Activated B cell treated with CpG ODN at 0.5 μM for 24 hours (primary cell): ENCODE measurements around the gene SCIN. TPM values are rescaled to one million over a fixed set of nuclear protein-coding genes. Genes with fewer than 3 reads are reported as not detected.

ENCODE experiments used
- ATAC-seq: fragments of 200-7000 bp; cut with Tn5 transposase; one replicate; pipeline ENCODE4 v1.10.0; 2021; ENCODE audit warnings: low read depth, mild to moderate bottlenecking, moderate library complexity
- CTCF ChIA-PET: fragments of 350-600 bp; sonication (Branson Sonifier 250); formaldehyde crosslinking; loops from one replicate; lab custom pipeline; 2021; ENCODE audit warnings: antibody characterized with exemption; lab: Charles Lee
- POLR2A ChIA-PET: fragments of 350-600 bp; sonication (Branson Sonifier 250); formaldehyde crosslinking; loops from one replicate; lab custom pipeline; 2021; ENCODE audit warnings: antibody characterized with exemption; lab: Charles Lee
- DNase-seq: peaks from one replicate; pipeline ENCODE4 v3.0.0; 2022
- H3K27ac Mint-ChIP-seq: one replicate; pipeline ENCODE4 v1.8.0; 2020; ENCODE audit warnings: mixed read lengths
- H3K27me3 Mint-ChIP-seq: one replicate; pipeline ENCODE4 v1.8.0; 2021; ENCODE audit warnings: mixed read lengths
- H3K36me3 Mint-ChIP-seq: one replicate; pipeline ENCODE4 v1.8.0; 2021; ENCODE audit warnings: low read depth, mixed read lengths
- H3K4me1 Mint-ChIP-seq: one replicate; pipeline ENCODE4 v1.8.0; 2021; ENCODE audit warnings: mixed read lengths
- H3K4me3 Mint-ChIP-seq: one replicate; pipeline ENCODE4 v1.8.0; 2020; ENCODE audit warnings: mild to moderate bottlenecking, mixed read lengths
- H3K9me3 Mint-ChIP-seq: one replicate; pipeline ENCODE4 v1.8.0; 2020; ENCODE audit warnings: mixed read lengths
- CTCF ChIP-seq: fragments of 200-600 bp; IDR thresholded peaks from one replicate; pipeline ENCODE4 v1.8.0; 2022; ENCODE audit warnings: antibody characterized with exemption, mild to moderate bottlenecking
- intact Hi-C: fragments of 100-400 bp; cut with micrococcal nuclease; formaldehyde crosslinking; loops from one replicate; pipeline ENCODE4 v1.15.1; 2024
- total RNA-seq: library from RNA; stranded (reverse); gene quantifications from 2 replicates; pipeline ENCODE4 v1.2.3, GENCODE V29; 2022

SCIN gene
- total RNA-seq, 1 donor from 2014 or later = not detected

DNA sequence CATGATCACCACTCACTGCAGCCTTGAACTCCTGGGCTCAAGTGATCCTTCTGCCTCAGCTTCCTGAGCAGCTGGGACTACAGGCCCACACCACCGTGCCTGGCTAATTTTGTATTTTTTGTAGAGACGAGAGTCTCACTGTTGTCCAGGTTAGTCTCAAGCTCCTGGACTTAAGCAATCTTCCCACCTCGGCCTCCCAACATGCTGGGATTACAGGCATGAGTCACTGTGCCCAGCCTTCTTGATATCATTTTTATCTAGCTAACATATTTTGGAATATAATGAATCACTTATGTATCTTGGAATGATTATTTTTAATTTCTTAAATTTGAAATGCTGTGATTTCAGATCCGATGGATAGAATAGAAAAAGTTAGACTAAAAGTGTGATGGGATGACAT, 135.4 kb downstream of the SCIN start:
- no peak for ATAC-seq
- no peak overlapping the region for H3K27ac Mint-ChIP-seq
- DNase-seq = no peak
- H3K27me3 Mint-ChIP-seq = no peaks in the 10 kb centered on the region
- no peaks in the 10 kb centered on the region for H3K4me1 Mint-ChIP-seq
- peaks cover 3% of the 10 kb centered on the region for H3K36me3 Mint-ChIP-seq
- no peak overlapping the region for H3K4me3 Mint-ChIP-seq
- H3K9me3 Mint-ChIP-seq = peaks cover 9% of the 10 kb centered on the region
- intact Hi-C loops = no loop called here
- no peak for TF ChIP-seq CTCF
- ChIA-PET CTCF (no interaction called here), POLR2A (no interaction called here)

GRCh38 chr7:12706900-12707536, 136.5 kb downstream of the SCIN start:
- intact Hi-C loops = no loop called here
- DNase-seq = no peak
- H3K4me3 Mint-ChIP-seq = no peak overlapping the region
- ATAC-seq = no peak
- no peaks in the 10 kb centered on the region for H3K9me3 Mint-ChIP-seq
- CTCF ChIA-PET = no interaction called here
- H3K27me3 Mint-ChIP-seq = no peaks in the 10 kb centered on the region
- TF ChIP-seq CTCF = no peak
- POLR2A ChIA-PET = no interaction called here
- no peak overlapping the region for H3K27ac Mint-ChIP-seq
- no peaks in the 10 kb centered on the region for H3K36me3 Mint-ChIP-seq
- no peaks in the 10 kb centered on the region for H3K4me1 Mint-ChIP-seq

DNA sequence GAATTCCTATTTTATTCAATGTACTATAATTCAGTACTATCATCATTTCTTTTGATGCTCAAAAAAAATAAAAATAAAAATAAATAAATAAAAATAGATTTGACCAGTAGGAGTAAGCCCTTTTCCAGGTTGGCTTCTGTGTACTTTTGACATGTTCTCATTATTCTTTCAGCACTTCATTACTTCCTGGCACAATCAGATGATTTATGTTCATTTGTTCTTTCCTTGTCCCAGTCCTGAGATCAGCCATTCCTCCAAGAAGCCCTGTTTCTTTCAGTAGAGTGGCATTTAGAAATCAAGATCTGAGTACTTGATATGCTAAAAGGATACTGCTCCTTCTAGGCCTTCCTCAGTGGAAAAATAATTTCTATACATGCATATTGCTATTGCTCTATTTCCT, 137.8 kb downstream of the SCIN start:
- intact Hi-C loops = no loop called here
- no peak overlapping the region for H3K4me3 Mint-ChIP-seq
- H3K36me3 Mint-ChIP-seq = no peaks in the 10 kb centered on the region
- H3K27ac Mint-ChIP-seq = no peak overlapping the region
- DNase-seq (no peak), ATAC-seq (no peak)
- no peaks in the 10 kb centered on the region for H3K27me3 Mint-ChIP-seq
- TF ChIP-seq CTCF = no peak
- H3K4me1 Mint-ChIP-seq = no peaks in the 10 kb centered on the region
- no peaks in the 10 kb centered on the region for H3K9me3 Mint-ChIP-seq
- CTCF ChIA-PET = no interaction called here
- POLR2A ChIA-PET = no interaction called here

Other genes with a start within 250 kb of the SCIN start
- gene VWDE, start 166.9 kb upstream of the SCIN start, total RNA-seq = not detected in 2 replicates
- 11.9 TPM in 2 replicates for gene ARL4A, start 116.9 kb downstream of the SCIN start, total RNA-seq